Hematopoietic multipotent progenitor cell treated with erythropoietin and hydrocortisone succinate and interleukin-3 and kit ligand, for 17 days (in vitro differentiated cells): Measurements from ENCODE around the gene SMAGP.
"Not testable (repeated sequence)": the region's sequence is repeated elsewhere in the genome, so short reads cannot be mapped to it uniquely, and the experiment has no call there.

Experiments
- DNase-seq: peaks from one replicate; pipeline ENCODE4 v3.0.0-alpha.2; 2015; ENCODE audit warnings: low spot score

SMAGP gene

GRCh38 chr12:51264297-51264696 is 5.9 kb downstream of the SMAGP start:
- no peak for DNase-seq

- no peak for DNase-seq
These were observed 6.9 kb downstream of the SMAGP start for GRCh38 chr12:51263341-51263740.

- no peak for DNase-seq
These were observed 7.4 kb downstream of the SMAGP start for GRCh38 chr12:51262758-51263177.

GRCh38 chr12:51259600-51259999 is 10.6 kb downstream of the SMAGP start:
- DNase-seq, result not testable (repeated sequence)

- no peak for DNase-seq
These were observed 15.7 kb downstream of the SMAGP start for GRCh38 chr12:51254536-51254935.

- no peak for DNase-seq
These were observed 16.9 kb downstream of the SMAGP start for GRCh38 chr12:51253276-51253675.

- DNase-seq, result no peak
These were observed 22.6 kb downstream of the SMAGP start for GRCh38 chr12:51247523-51248206.

GRCh38 chr12:51246254-51246853 is 23.9 kb downstream of the SMAGP start:
- no peak for DNase-seq

- no peak for DNase-seq
These were observed 24.6 kb downstream of the SMAGP start for GRCh38 chr12:51245476-51246253.

GRCh38 chr12:51244269-51244668 is 25.9 kb downstream of the SMAGP start:
- no peak for DNase-seq

- no peak for DNase-seq
These were observed 27.3 kb downstream of the SMAGP start for GRCh38 chr12:51242876-51243275.

GRCh38 chr12:51242120-51242519 is 28.1 kb downstream of the SMAGP start:
- DNase-seq, result no peak

- DNase-seq, result no peak
These were observed 29.2 kb downstream of the SMAGP start for GRCh38 chr12:51240971-51241370.

- DNase-seq, result peak; percentile 96
These were observed 31.5 kb downstream of the SMAGP start, which contains the start of gene DAZAP2 for GRCh38 chr12:51238510-51239334. Gene DAZAP2, plus strand, starts transcription at chr12:51238826. Its CDS starts 82 bp downstream, at chr12:51238908.

GRCh38 chr12:51238037-51238509 is 32.1 kb downstream of the SMAGP start:
- no peak for DNase-seq

GRCh38 chr12:51234530-51234929 is 35.7 kb downstream of the SMAGP start:
- DNase-seq, result no peak

GRCh38 chr12:51232642-51233041 is 37.6 kb downstream of the SMAGP start:
- no peak for DNase-seq

GRCh38 chr12:51229116-51229809 is 41.0 kb downstream of the SMAGP start:
- no peak for DNase-seq

- DNase-seq, result no peak
These were observed 42.3 kb downstream of the SMAGP start for GRCh38 chr12:51227962-51228361.

GRCh38 chr12:51227112-51227511 is 43.1 kb downstream of the SMAGP start:
- not testable (repeated sequence) for DNase-seq

- DNase-seq, result no peak
These were observed 44.4 kb downstream of the SMAGP start for GRCh38 chr12:51225771-51226170.
